H9 (cell line): ENCODE measurements around the gene NADSYN1. TPM values are rescaled to one million over a fixed set of nuclear protein-coding genes. Genes with fewer than 3 reads are reported as not detected.

Source experiments
- DNase-seq: peaks from one replicate; pipeline ENCODE4 v3.0.0-alpha.2; 2017
- H2AFZ ChIP-seq: one replicate; pipeline ENCODE4 v1.6.1; 2013; ENCODE audit warnings: mild to moderate bottlenecking, low read length, control low read depth, moderate library complexity
- H2AK5ac ChIP-seq: 2 replicates; pipeline ENCODE4 v1.6.1; 2013; ENCODE audit warnings: low read length, control low read depth, mixed read lengths; ENCODE audit not compliant: insufficient read length
- H2BK120ac ChIP-seq: one replicate; pipeline ENCODE4 v1.6.1; 2013; ENCODE audit warnings: low read depth, mild to moderate bottlenecking, low read length, control low read depth, inconsistent platforms; ENCODE audit not compliant: poor library complexity, severe bottlenecking
- H2BK12ac ChIP-seq: 2 replicates; pipeline ENCODE4 v1.6.1; 2013; ENCODE audit warnings: low read length, control low read depth, mixed read lengths, low read depth; ENCODE audit not compliant: insufficient read length
- H2BK15ac ChIP-seq: 2 replicates; pipeline ENCODE4 v1.6.1; 2013; ENCODE audit warnings: low read depth, low read length, control low read depth
- H2BK20ac ChIP-seq: one replicate; pipeline ENCODE4 v1.6.1; 2013; ENCODE audit warnings: low read depth, mild to moderate bottlenecking, low read length, control low read depth, inconsistent platforms; ENCODE audit not compliant: poor library complexity, severe bottlenecking
- H2BK5ac ChIP-seq: 2 replicates; pipeline ENCODE4 v1.6.1; 2013; ENCODE audit warnings: low read length, control low read depth, mixed read lengths; ENCODE audit not compliant: insufficient read length
- H3K14ac ChIP-seq: 2 replicates; pipeline ENCODE4 v1.6.1; 2013; ENCODE audit warnings: low read length, control low read depth; ENCODE audit not compliant: insufficient read depth
- H3K18ac ChIP-seq: 2 replicates; pipeline ENCODE4 v1.6.1; 2013; ENCODE audit warnings: low read depth, mild to moderate bottlenecking, mixed read lengths, low read length, control low read depth; ENCODE audit not compliant: insufficient read length
- H3K23ac ChIP-seq: 2 replicates; pipeline ENCODE4 v1.6.1; 2013; ENCODE audit warnings: low read length, control low read depth, mixed read lengths, low read depth; ENCODE audit not compliant: insufficient read length
- H3K23me2 ChIP-seq: 2 replicates; pipeline ENCODE4 v1.6.1; 2013; ENCODE audit warnings: low read depth, mild to moderate bottlenecking, mixed read lengths, low read length, control low read depth; ENCODE audit not compliant: insufficient read length, poor library complexity, severe bottlenecking
- H3K27ac ChIP-seq: 2 replicates; pipeline ENCODE4 v1.5.1; 2013; ENCODE audit warnings: low read length, control low read depth, mixed read lengths, low read depth; ENCODE audit not compliant: insufficient read length
- H3K27me3 ChIP-seq: 2 replicates; pipeline ENCODE4 v1.6.1; 2013; ENCODE audit warnings: low read length, control low read depth, inconsistent platforms; ENCODE audit not compliant: insufficient read depth
- H3K4ac ChIP-seq: 2 replicates; pipeline ENCODE4 v1.6.1; 2013; ENCODE audit warnings: low read depth, mild to moderate bottlenecking, control low read depth, inconsistent platforms, low read length, moderate library complexity
- H3K4me1 ChIP-seq: 2 replicates; pipeline ENCODE4 v1.6.1; 2013; ENCODE audit warnings: low read length, control low read depth, inconsistent platforms; ENCODE audit not compliant: insufficient read depth
- H3K4me2 ChIP-seq: 2 replicates; pipeline ENCODE4 v1.6.1; 2013; ENCODE audit warnings: low read length, control low read depth, mixed read lengths; ENCODE audit not compliant: insufficient read length, insufficient read depth
- H3K56ac ChIP-seq: 2 replicates; pipeline ENCODE4 v1.6.1; 2013; ENCODE audit warnings: low read depth, mild to moderate bottlenecking, mixed read lengths, low read length, control low read depth; ENCODE audit not compliant: insufficient read length
- H3K79me1 ChIP-seq: 2 replicates; pipeline ENCODE4 v1.6.1; 2013; ENCODE audit warnings: low read depth, mild to moderate bottlenecking, moderate library complexity, low read length, control low read depth, inconsistent platforms; ENCODE audit not compliant: insufficient read depth, poor library complexity, severe bottlenecking
- H3K79me2 ChIP-seq: 2 replicates; pipeline ENCODE4 v1.6.1; 2013; ENCODE audit warnings: low read length, control low read depth, inconsistent platforms; ENCODE audit not compliant: insufficient read depth
- H3K9ac ChIP-seq: 2 replicates; pipeline ENCODE4 v1.6.1; 2013; ENCODE audit warnings: low read length, control low read depth, mixed read lengths; ENCODE audit not compliant: insufficient read length; ENCODE audit errors: extremely low read depth
- H3K9me3 ChIP-seq: one replicate; pipeline ENCODE4 v1.6.1; 2013; ENCODE audit warnings: low read depth, low read length, inconsistent platforms; ENCODE audit not compliant: control insufficient read depth
- H3T11ph ChIP-seq: one replicate; pipeline ENCODE4 v1.6.1; 2013; ENCODE audit warnings: mild to moderate bottlenecking, low read length, control low read depth, inconsistent platforms
- H4K20me1 ChIP-seq: one replicate; pipeline ENCODE4 v1.6.1; 2013; ENCODE audit not compliant: control insufficient read depth, insufficient read length, insufficient read depth
- H4K5ac ChIP-seq: 2 replicates; pipeline ENCODE4 v1.6.1; 2013; ENCODE audit warnings: low read depth, mild to moderate bottlenecking, mixed read lengths, low read length, control low read depth; ENCODE audit not compliant: insufficient read length
- H4K8ac ChIP-seq: replicated peaks from 2 replicates; pipeline ENCODE4 v1.6.1; 2013; ENCODE audit warnings: low read length, control low read depth, mixed read lengths, low read depth; ENCODE audit not compliant: insufficient read length
- H4K91ac ChIP-seq: 2 replicates; pipeline ENCODE4 v1.6.1; 2013; ENCODE audit warnings: low read depth, mild to moderate bottlenecking, moderate library complexity, mixed read lengths, low read length, control low read depth; ENCODE audit not compliant: insufficient read length
- H3K27ac Mint-ChIP-seq, 3 experiments: 2 replicates in 2 of 3; 3 replicates in 1 of 3; pipeline ENCODE4 v1.8.0; 2020 to 2021; ENCODE audit warnings: mixed read lengths in 3 of 3, mild to moderate bottlenecking in 1 of 3, moderate library complexity in 1 of 3
- H3K27me3 Mint-ChIP-seq: 2 replicates; pipeline ENCODE4 v1.8.0; 2021; ENCODE audit warnings: low read depth, mild to moderate bottlenecking, moderate library complexity, mixed read lengths
- H3K36me3 Mint-ChIP-seq, 3 experiments: 2 replicates in 2 of 3; 3 replicates in 1 of 3; pipeline ENCODE4 v1.8.0; 2020 to 2021; ENCODE audit warnings: low read depth in 3 of 3, mixed read lengths in 3 of 3; ENCODE audit not compliant: insufficient read depth in 1 of 3
- H3K4me1 Mint-ChIP-seq, 2 experiments: 2 replicates each; pipeline ENCODE4 v1.8.0; 2020; ENCODE audit warnings: mixed read lengths in 2 of 2
- H3K4me3 Mint-ChIP-seq, 2 experiments: 2 replicates in 1 of 2; 3 replicates in 1 of 2; pipeline ENCODE4 v1.8.0; 2020 to 2021; ENCODE audit warnings: mild to moderate bottlenecking in 2 of 2, mixed read lengths in 2 of 2, moderate library complexity in 1 of 2
- H3K9me3 Mint-ChIP-seq, 2 experiments: 2 replicates in 1 of 2; 3 replicates in 1 of 2; pipeline ENCODE4 v1.8.0; 2020; ENCODE audit warnings: mild to moderate bottlenecking in 2 of 2, mixed read lengths in 2 of 2, moderate library complexity in 1 of 2
- WGBS: extraction: QIAGEN DNeasy Blood & Tissue Kit; methylation state at CpG from one replicate; pipeline ENCODE4 v1.1.7; 2013; ENCODE audit warnings: missing lambda C conversion rate, low lambda C conversion rate, mixed read lengths; ENCODE audit not compliant: insufficient read length; ENCODE audit errors: extremely low coverage; 5-methylcytosine and 5-hydroxymethylcytosine counted together
- total RNA-seq: library from RNA; stranded (reverse); gene quantifications from 2 replicates; pipeline ENCODE4 v1.2.1, GENCODE V29; 2021
- TF ChIP-seq, protein P1 (sequence below): fragments of 200-600 bp; sonication (generic); conservative IDR thresholded peaks from 3 replicates; pipeline ENCODE4 v1.8.0; 2021; ENCODE audit warnings: antibody characterized with exemption, mild to moderate bottlenecking

Gene NADSYN1
- total RNA-seq, 1 experiment from 2014 or later: 44.2 TPM

DNA sequence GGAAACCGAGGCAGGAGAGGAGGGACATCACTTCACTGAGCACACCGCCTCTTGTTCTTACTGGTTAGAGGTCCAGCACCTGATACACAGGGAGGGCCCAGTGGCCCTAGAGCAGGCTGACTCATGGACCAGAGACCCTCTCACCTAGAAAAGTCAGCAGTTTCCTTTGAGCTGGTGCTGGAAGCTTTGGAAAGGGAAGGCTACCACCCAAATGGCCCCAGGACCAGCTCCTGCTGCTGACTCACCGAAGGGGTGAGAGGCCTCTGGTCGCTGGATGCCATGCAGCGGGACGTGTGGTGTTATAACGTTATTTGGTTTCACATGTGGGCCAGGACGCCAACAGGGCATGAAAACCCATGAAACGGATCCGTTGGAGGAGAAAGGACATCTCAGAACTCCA is 3.8 kb downstream of the NADSYN1 start:
- WGBS: no CpG with 5 or more reads among the region's 10 CpGs

More for the DNA sequence above, 3.8 kb downstream of the NADSYN1 start:
- Histone ChIP-seq H2BK5ac (no peak overlapping the region), H2BK120ac (no peak overlapping the region), H3K14ac (no peak overlapping the region), H3K9me3 (no peaks in the 10 kb centered on the region), H3K4me1 (peaks cover 2% of the 10 kb centered on the region; the same call in 1 of the 2 replicates), H3K23me2 (peaks cover 15% of the 10 kb centered on the region), H3T11ph (no peak overlapping the region), H3K27ac (no peak overlapping the region), H2BK15ac (no peak overlapping the region), H3K4me2 (no peak overlapping the region), H3K56ac (no peak overlapping the region), H3K27me3 (no peaks in the 10 kb centered on the region), H2AFZ (no peak overlapping the region), H3K23ac (no peak overlapping the region), H3K18ac (no peak overlapping the region), H3K9ac (no peak overlapping the region), H3K79me2 (no peaks in the 10 kb centered on the region), H4K20me1 (no peaks in the 10 kb centered on the region), H4K8ac (no peak overlapping the region), H2BK12ac (no peak overlapping the region), H3K79me1 (peaks cover 4% of the 10 kb centered on the region), H4K5ac (no peak overlapping the region), H3K4ac (no peak overlapping the region), H2BK20ac (no peak overlapping the region), H4K91ac (no peak overlapping the region), H2AK5ac (no peak overlapping the region)
- DNase-seq: no peak
- no peak overlapping the region for H3K27ac Mint-ChIP-seq
- H3K36me3 Mint-ChIP-seq: peaks cover 13 to 62% (median 46%) of the 10 kb centered on the region in 3 experiments; a peak in 6 of 7 replicates
- H3K27me3 Mint-ChIP-seq: no peaks in the 10 kb centered on the region
- no peak overlapping the region for H3K4me3 Mint-ChIP-seq
- TF ChIP-seq, protein P1, sequence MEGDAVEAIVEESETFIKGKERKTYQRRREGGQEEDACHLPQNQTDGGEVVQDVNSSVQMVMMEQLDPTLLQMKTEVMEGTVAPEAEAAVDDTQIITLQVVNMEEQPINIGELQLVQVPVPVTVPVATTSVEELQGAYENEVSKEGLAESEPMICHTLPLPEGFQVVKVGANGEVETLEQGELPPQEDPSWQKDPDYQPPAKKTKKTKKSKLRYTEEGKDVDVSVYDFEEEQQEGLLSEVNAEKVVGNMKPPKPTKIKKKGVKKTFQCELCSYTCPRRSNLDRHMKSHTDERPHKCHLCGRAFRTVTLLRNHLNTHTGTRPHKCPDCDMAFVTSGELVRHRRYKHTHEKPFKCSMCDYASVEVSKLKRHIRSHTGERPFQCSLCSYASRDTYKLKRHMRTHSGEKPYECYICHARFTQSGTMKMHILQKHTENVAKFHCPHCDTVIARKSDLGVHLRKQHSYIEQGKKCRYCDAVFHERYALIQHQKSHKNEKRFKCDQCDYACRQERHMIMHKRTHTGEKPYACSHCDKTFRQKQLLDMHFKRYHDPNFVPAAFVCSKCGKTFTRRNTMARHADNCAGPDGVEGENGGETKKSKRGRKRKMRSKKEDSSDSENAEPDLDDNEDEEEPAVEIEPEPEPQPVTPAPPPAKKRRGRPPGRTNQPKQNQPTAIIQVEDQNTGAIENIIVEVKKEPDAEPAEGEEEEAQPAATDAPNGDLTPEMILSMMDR: no peak
- peaks cover 12 to 17% of the 10 kb centered on the region in 2 experiments for H3K4me1 Mint-ChIP-seq
- H3K9me3 Mint-ChIP-seq: no peaks in the 10 kb centered on the region
